ENCODE measurements around the gene LRRC10B. TPM values are rescaled to one million over a fixed set of nuclear protein-coding genes. Genes with fewer than 3 reads are reported as not detected.

Gene LRRC10B
- total and polyA plus RNA-seq, 2 of the 8 experiments (the other 6 are each of a cell fraction or from before 2014, with no cell fraction given) = 0.47 to 0.71 TPM

DNA sequence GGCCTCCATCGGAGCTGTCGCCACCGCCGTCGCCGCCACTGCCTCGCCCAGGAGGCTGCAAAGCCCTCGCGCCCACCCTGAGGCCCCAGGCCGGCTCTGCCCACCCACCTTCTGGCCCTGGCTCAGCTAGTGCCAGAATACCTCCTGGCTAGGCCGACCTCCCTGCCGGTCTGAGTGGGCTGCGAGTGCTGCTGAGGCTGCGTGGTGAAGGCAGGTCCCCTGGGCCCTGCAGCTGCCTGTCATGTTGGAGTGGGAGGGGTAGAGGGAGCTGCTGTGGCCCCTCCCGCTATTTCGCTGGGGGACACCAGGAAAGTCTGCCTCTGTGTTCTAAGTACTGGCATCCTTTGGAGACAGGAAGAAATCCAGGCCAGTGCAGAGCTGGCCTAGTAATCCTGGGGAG is 34.2 kb downstream of the LRRC10B start (continued):
- TF ChIP-seq CREB1 (IDR thresholded peaks at IDR 0.05) (no peak), SP1 (IDR thresholded peaks at IDR 0.05; ENCODE audit: low read depth, low read length) (no peak), CTBP2 (IDR thresholded peaks at IDR 0.05; ENCODE audit: borderline replicate concordance, insufficient read depth, insufficient read length, low read length) (no peak), HDAC6 (IDR thresholded peaks at IDR 0.05; ENCODE audit: low read depth, low read length) (no peak), RXRA (IDR thresholded peaks at IDR 0.05; ENCODE audit: insufficient read depth, low read depth, low read length) (no peak), RAD21 (IDR thresholded peaks at IDR 0.05 in 1 of 2, conservative IDR thresholded peaks at IDR 0.05 in 1 of 2; ENCODE audit: low read depth in 2 of 2, low read length in 2 of 2) (no peak)
